ENCODE results near the gene FAM240A.
A peak's percentile ranks its signal among the peaks of the same experiment; 100 is the strongest.

Gene FAM240A

DNA sequence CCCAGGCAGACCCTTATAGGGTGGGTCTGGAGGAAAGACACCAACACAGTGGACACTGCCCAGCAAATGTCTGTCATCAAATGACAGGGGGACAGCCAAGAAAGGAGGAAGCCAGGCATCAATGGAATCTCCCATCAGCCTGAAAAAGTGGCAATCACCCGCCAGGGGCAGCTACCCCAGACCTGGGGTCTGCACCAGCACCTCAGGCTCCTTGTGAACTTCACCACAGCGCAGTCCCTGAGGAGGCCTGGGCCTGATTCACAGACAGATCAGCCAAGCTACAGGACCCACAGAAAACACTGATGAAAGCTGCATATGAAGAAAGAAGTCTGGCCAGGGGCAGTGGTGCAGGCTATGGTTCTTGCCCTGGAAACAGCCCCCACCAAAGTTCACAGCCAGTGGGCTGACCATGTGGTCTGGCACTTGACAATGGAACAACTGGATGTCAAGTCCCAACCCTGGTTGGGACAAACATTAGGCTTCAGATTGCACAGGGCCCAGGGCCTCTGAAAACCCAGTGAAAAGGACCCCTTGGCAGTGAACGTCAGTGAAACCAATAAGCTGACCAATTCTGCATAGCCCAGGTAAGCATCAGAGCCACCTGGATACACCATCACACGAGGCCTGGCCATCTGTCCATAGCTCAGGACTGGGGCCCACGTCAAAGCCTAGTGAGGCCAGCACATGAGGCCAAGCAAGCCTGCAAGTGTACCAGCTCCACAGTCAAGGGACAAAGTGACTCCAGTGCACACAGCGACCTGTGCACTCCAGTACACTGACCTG, 52.1 kb downstream of the FAM240A start:
- DNase-seq = peak; percentile 54

DNA sequence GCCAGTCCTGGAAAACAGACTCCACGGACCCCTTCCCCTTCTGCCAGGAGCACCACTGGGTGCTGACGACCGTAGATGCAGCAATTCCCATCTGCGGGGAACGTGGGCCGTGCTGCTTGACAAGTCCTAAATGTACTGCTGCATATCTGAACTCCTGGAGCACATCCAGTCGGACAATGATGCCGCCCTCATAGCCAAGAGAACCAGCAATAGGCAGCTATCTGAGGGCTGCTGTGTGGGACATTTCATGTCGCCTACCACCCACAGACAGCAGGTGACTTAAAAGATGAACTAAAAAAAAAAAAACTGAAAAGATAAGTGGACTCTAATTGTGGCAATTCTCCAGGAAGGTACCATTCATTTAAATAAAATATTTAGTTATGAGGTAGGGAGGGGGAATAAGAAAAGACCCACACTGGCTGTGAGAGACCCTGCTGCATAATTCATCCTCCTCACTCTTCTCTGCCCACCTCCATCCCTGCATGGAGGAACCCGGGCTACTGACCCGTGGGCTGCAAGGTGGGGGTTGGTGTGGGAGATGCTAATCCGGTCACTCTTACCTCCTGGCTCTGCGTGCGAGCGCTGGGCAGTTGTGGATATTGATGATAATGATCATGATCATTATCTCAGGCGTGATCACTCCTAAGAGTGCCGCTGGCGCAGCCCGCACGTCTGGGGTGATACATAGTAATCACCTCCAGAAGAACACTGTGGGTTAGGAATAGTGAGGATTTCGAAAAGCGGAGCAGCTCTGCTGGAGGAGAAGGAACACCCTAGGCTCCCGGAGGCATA, 52.8 kb downstream of the FAM240A start:
- peak; percentile 54 for DNase-seq

DNA sequence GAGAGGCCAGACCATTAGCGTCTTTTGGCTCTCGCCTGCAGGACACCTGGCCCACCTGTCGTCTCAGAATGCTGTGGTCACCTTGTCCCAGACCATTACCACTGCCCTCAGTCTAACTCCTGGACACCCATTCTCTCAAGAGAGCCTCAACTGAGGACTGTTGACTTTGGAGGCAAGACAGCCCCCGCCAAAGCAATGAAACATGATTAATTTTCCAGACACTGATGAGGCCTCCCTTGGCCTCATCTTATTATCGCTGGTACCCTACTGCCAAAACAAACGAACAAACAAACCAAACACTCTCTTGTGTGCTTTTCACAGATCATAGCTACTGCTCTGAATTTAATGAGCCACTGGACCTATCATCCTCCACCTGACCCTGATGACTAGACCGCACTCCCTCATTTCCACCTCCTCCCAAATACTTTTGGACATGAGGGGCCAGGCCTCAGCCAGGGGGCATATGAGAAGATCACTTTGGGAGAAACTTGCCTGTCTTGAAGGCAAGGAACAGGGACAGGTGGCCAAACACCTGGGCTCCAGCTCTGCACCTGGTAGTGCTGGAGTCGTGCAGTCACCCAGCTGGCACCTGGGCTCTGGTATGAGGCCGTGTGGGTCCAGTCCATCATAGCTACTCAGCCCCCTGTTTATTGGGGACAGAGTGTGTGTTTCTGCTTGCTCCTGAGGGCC, 53.6 kb downstream of the FAM240A start:
- DNase-seq = peak; percentile 42

DNA sequence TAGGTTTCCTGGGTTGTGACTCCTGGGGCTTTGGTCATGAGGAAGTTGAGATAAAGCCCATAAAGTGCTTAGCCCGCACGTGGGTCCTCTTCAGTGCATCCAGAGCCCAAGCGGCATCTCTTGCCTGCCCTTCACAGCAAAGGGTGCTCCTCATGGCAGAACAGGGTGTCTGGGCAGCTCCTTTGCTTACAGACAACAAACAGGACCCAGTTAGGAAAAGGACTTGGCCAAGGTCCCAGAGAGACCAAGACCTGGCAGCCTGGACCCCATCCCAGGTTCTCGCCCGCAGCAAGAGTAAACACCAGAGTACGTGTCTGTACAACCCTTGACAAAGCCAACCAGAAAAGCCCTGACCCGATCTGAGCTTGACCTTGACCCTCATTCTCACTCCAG, 54.1 kb downstream of the FAM240A start:
- no peak for DNase-seq

- DNase-seq = no peak
Measured at GRCh38 chr3:46667061-46667621, 54.8 kb downstream of the FAM240A start.

DNA sequence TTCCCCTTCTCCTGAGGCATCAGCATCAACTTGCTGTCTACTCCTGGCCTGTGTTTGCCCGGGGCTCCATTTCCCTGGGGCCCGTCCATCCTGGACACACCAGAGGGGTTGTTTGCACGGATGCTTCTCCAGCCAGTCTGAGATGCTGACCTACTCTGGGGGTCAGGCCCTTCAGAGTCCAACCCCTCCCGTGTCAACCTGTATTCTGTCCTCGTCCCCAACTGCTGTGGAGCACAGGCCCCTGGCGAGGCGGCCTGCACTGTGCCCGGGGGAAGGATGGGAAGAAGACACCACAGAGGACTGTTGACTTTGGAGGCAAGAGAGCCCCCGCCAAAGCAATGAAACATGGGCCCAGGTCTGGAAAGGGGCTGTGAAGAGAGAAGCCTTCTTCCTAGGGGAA, 55.3 kb downstream of the FAM240A start:
- DNase-seq = no peak

DNA sequence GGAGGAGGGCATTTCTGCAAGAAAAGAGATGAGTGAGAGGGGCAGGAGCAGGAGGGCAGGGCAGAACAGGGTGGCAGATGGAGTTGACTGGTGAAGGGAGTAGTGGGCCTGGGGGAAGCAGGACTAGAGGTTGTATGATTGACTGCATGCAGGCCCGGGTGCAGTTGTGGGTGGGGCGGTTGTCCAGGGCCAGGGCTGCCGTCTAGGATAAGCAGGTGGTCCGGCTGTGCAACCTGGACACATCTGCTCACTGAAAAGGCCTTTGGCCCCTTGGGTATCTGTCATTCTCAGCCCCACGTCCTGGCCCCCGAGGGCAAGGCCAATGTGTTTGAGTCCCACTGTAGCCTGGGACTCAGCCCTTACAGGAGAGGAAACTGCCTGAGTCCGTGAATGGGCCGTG, 55.8 kb downstream of the FAM240A start:
- DNase-seq = peak; percentile 43

DNA sequence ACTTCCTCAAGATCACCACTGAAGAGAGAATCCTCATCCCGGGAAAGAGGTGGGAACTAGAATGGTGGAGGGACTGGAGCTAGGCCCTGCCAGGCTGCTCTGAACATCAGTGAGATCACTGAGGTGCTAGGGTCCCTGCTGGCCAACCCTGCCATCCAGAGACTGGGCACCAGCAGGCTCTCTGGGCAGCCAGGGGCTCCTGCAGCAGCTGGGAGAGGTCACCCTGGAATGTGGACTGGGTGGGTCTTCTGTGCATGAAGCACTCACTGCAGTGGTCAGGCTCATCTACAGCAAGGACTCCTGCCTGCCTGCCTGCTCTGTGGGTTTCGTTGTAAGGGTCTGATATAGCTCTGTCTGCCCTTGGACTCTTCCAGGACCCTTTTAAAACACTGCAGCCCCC, 56.3 kb downstream of the FAM240A start:
- DNase-seq = peak; percentile 47

DNA sequence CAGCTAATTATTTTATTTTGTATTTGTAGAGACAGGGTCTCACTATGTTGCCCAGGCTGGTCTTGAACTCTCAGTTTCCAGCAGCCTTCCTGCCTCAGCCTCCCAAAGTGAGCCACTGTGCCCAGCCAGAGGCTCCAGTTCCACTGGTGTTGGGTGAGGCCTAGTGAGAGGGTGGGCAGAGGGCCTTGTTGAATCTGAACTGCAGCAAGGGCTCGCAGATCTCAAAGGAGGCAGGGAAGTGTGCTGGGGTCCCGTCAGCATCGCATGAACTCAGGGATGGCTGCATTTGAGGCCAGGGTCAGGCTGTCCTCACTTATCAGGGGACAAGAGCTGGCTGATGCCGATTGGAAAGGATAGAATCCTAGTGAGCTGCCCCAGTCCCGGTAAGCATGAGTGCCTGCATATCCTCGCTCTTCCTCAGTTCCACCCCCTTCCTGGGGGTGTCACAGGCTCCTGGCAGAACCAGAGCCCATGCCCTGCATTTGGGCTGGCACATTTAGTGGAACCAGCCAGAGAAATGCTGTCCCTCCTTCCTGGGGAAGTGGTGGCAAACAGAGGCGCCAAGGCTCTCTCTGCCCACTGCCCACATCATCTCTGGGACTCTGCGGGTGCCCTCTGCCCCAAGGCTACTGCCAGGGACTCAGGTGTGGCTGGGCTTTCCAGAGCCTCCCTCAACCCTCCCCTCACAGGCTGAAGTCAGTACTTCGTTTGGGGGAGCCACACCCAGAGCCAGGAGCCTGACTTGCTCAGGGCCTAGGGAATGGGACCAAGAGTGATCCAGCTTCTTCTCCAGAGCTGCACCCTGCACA, 57.1 kb downstream of the FAM240A start:
- peak; percentile 44 for DNase-seq

DNA sequence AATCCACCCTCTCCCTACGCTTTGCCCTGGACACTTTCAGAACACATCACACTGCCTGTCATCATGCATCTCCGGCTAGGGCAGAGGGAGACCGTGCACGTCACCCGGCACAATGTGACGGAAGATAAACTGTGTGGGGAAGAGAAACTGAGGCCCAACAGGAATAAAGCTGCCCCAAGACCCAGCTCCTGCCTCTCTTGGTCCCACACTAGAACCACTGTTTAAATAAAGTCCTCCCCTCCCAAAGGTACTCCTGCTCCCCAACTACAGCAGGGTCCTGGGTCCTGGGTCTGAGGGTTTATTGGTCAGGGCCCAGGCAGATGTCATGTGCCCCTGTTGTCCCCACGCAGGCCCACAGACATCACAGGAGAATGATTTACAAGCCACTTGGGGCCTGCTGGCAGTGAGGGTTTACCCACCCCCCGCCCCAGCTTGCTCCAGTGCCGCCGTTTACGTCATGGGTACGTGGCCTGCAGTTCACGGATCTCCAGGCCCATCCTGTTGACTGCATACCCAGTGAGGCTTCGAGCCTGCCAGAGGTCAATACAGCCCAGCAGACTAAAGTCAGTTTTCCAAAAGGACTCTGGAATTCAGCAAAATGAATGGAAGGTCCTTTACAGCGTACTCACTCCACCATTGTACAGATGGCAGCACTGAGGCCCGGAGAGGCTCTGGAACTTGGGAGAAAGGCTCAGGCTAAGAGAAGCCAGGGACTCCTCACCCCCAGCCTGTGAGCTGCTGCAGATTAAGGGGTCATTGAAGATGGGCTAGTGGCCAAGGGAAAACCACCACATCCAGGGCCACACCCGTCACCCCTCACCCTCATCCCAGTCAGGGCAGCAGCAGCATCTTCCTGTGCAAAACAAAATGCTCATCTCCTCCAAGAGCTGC, 57.9 kb downstream of the FAM240A start:
- DNase-seq = no peak

- peak; percentile 53 for DNase-seq
Measured at GRCh38 chr3:46670891-46671427, 58.6 kb downstream of the FAM240A start.

DNA sequence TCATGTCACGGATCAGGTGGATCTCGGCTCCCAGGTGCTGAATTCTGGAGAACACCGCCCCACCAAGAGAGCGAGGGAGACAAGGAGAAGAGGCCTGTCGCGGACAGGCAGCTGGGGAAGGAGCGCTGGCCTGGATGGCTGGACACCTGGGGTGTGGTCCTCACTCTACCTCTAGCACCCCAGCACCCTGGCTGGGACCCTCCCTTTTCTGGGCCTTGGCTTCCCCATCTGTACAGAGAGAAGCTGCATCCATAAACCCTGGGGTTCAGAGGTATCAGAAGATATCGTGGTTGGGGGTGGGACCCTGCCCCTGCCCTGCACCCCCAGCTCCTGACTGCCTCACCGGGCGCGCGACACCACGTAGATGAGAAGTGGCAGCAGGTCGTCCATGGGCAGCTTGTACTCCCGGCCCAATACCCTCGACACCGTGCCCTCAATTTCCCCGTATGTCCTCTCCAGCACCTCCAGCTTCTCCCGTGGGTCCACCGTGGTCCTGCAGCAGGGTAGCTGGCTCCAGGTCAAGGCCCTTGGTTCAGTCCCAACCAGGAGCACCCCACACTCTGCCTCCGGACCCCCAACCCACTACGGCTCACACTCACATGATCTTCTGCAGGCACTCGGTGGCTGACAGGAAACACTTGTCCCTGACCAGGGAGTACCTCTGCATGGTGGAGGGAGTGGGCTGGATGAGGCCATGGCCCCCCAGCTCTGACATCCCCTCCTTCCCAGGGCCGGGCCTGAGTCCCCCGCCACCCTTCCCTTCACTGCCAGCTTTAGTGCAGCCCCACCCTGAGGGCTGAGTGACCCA, 59.4 kb downstream of the FAM240A start:
- peak; percentile 44 for DNase-seq

DNA sequence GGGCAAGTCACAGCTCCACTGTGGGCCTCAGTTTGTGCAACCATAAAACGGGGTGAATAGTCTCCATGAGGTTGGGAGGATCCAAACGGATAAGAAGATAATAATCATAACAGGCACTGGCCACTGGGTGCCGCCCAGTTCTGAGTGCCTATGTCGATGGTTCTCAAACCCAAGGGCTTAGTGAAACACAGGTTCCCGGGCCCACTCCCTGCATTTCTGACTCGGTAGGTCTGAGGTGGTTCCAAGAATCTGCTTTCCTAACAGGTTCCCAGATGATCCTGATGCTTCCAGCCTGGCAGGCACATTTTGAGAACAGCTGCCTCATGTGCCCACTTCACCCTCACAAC, 60.0 kb downstream of the FAM240A start:
- no peak for DNase-seq

DNA sequence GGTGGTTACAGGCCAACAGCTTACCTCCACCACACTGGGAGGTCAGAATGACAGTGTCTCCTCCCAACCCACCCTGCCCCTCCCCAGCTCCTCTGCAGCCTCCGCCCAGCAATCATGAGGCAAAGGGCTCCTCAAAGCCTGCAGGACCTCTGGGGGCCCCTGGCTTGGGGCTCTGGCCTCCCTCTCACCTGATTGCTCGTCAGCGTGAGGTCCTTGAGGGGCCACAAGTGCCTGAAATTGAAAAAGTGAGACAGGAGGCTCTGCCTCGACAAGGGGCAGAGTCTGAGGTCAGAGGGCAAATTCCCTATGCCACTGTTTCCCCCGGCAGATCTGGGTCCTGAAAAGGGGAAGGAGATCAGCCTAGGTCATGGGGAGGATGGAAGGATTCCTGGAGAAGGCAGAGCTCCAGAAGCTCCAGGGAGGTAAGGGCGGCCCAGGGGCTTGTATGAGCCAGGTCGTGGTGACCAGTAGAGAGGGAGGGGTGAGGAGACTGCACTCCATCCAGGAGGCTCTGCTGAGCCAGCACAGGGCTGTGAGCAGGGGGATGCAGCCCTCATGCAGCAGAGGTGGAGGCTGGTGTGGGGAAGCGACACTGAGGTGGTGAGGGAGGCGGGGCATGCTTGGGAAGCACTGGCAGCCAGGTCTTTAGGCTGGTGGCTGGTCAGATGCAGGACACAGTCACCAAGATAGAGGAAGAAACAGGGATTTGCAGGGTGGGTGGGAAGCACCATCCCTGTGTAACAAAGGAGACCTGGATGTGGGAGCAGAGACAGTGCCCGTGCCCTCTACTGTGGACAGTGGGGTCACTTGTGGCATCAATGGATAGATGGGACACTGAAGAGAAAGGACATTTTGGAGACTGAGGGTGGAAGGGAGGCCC, 61.1 kb downstream of the FAM240A start:
- peak; percentile 45 for DNase-seq

DNA sequence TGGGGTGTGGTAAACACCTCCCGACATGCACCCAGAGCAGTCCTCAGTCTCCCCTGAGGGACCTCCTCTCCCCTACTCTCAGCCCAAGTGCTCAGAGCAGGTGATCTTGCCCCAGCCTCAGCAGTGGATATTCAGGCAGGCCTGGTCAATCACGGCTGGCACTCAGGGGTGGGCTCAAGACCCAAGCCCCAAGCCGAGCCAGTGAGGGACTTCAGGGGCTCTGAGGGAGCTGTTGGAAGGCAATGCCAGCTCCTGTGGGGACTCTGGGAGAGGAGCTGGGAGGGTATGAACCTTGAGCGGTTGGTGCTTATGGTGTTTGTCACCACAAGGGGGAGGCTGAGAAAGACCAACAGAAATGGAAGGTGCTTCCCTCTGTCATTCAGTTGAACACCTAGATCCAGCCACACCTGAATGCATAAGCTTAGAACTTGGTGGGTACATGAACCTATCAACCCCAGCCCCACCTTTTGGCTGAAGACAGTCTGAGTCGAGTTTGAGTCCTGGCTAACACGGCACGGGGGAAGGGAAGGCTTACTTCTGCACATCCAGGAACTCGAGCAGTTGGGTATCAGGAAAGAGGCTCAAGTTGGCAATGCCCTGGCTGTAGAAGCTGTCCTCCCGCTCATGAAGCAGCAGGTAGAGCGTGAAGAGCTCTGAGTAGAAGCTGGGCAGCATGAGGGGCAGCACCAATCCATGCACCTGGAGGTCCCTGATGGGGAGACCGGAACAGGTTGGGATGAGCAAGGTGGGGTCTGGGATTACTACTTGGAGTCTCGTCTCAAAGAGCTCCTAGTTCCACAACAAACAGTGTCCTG, 61.9 kb downstream of the FAM240A start:
- DNase-seq = peak; percentile 49

GRCh38 chr3:46675426-46675825, 63.1 kb downstream of the FAM240A start:
- no peak for DNase-seq
